Kidney (tissue), 14 donors: Measurements from ENCODE around the gene LRIT1. TPM values are rescaled to one million over a fixed set of nuclear protein-coding genes. Genes with fewer than 3 reads are reported as not detected.

Experiments
- DNase-seq, 5 donors: peaks; one replicate each; pipeline ENCODE4 v3.0.0-alpha.2; 2013 to 2020
- FAIRE-seq: peaks from 2 replicates; lab custom pipeline; 2012; peaks lifted over from hg19 to GRCh38; lab: Jason Lieb, UNC
- H3K27ac ChIP-seq, 2 donors: one replicate each; pipeline ENCODE4 v1.7.0; 2013; ENCODE audit warnings: low read depth in 2 of 2, low read length in 2 of 2, inconsistent platforms in 1 of 2
- H3K27me3 ChIP-seq: one replicate; pipeline ENCODE4 v1.7.1; 2013; ENCODE audit warnings: low read length, inconsistent platforms; ENCODE audit not compliant: control insufficient read depth, insufficient read depth
- H3K36me3 ChIP-seq, 3 donors: one replicate each; pipeline versions ENCODE4 v1.7.0 to v1.7.1; 2013; ENCODE audit warnings: low read length in 3 of 3, control low read depth in 1 of 3, inconsistent platforms in 1 of 3; ENCODE audit not compliant: insufficient read depth in 3 of 3, control insufficient read depth in 2 of 3
- H3K4me1 ChIP-seq, 3 donors: one replicate each; pipeline versions ENCODE4 v1.7.0 to v1.7.1; 2013; ENCODE audit warnings: low read length in 3 of 3, inconsistent platforms in 1 of 3, low read depth in 1 of 3; ENCODE audit not compliant: control insufficient read depth in 2 of 3, insufficient read depth in 2 of 3
- H3K4me3 ChIP-seq, 3 donors: one replicate each; pipeline versions ENCODE4 v1.7.0 to v1.8.1; 2013; ENCODE audit warnings: low read length in 3 of 3, control low read depth in 1 of 3, inconsistent platforms in 1 of 3
- H3K9ac ChIP-seq, 3 donors: one replicate each; pipeline versions ENCODE4 v1.7.0 to v1.7.1; 2013; ENCODE audit warnings: low read length in 3 of 3, control low read depth in 1 of 3, inconsistent platforms in 1 of 3
- H3K9me3 ChIP-seq, 3 donors: one replicate each; pipeline versions ENCODE4 v1.7.0 to v1.7.1; 2013; ENCODE audit warnings: low read length in 3 of 3, control low read depth in 1 of 3, inconsistent platforms in 1 of 3; ENCODE audit not compliant: control insufficient read depth in 2 of 3, insufficient read depth in 1 of 3
- intact Hi-C: fragments of 100-400 bp; cut with DNase I; formaldehyde crosslinking; loops from one replicate; pipeline ENCODE4 v1.11.1; 2022
- polyA plus RNA-seq: library from polyadenylated mRNA; stranded (reverse); fragments of 350-450 nt; fragmentation: Illumina TruSeq; extraction: RNeasy Lipid Tissue Mini Kit (QIAGEN cat#74804); gene quantifications from one replicate; pipeline ENCODE4 v1.2.3, GENCODE V29; 2014; ENCODE audit warnings: low read depth, low replicate concordance; ENCODE audit not compliant: insufficient read depth
- total RNA-seq: library from RNA; stranded (reverse); fragmentation: NEBNext Ultra II Directional; extraction: Animal tissue kit (Norgen Biotek cat#: 25700); gene quantifications from one replicate; pipeline ENCODE4 v1.2.1, GENCODE V29; 2021
- TF ChIP-seq, protein P1 (sequence below): IDR thresholded peaks from 3 replicates; pipeline ENCODE4 v1.5.1; 2012; ENCODE audit warnings: mild to moderate bottlenecking, moderate library complexity, borderline replicate concordance; ENCODE audit not compliant: insufficient read depth; ENCODE audit errors: extremely low read depth
- donor health status: control.
- donor health status: control.
- donor health status: control.
- donor health status: control.
- donor health status: control.
- donor health status: DM: yes; HTN: yes; CAD: no.
- donor health status: Normal renal cell carcinoma (clear cell type).

The LRIT1 gene
- total and polyA plus RNA-seq, 2 donors from 2014 or later: not detected

DNA sequence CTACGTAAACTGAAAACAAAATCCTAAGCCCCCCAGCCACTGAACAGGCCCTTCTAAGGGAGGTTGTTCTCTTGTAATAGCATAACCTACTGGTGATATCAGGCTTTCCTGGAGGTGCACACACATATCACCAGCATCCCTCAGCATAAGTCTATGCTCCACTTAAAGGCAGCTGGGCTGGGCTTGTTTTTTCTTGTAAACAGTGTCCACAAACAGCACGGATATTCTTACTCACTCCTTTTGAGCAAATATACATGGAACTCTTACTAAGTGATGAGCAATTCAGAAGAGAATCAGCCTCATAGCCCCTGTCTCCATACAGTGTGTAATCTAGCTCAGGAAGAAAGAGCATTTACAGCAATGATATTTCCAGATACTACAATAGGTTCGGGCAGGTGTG lies 2.4 kb downstream of the LRIT1 start:
- DNase-seq: no peak
- Histone ChIP-seq H3K9me3 (no peaks in the 10 kb centered on the region), H3K4me1 (no peaks in the 10 kb centered on the region), H3K27ac (no peak overlapping the region), H3K9ac (no peak overlapping the region), H3K36me3 (no peaks in the 10 kb centered on the region), H3K4me3 (no peak overlapping the region), H3K27me3 (no peaks in the 10 kb centered on the region)
- FAIRE-seq: no peak
- intact Hi-C loops: no loop called here
- TF ChIP-seq, protein P1, sequence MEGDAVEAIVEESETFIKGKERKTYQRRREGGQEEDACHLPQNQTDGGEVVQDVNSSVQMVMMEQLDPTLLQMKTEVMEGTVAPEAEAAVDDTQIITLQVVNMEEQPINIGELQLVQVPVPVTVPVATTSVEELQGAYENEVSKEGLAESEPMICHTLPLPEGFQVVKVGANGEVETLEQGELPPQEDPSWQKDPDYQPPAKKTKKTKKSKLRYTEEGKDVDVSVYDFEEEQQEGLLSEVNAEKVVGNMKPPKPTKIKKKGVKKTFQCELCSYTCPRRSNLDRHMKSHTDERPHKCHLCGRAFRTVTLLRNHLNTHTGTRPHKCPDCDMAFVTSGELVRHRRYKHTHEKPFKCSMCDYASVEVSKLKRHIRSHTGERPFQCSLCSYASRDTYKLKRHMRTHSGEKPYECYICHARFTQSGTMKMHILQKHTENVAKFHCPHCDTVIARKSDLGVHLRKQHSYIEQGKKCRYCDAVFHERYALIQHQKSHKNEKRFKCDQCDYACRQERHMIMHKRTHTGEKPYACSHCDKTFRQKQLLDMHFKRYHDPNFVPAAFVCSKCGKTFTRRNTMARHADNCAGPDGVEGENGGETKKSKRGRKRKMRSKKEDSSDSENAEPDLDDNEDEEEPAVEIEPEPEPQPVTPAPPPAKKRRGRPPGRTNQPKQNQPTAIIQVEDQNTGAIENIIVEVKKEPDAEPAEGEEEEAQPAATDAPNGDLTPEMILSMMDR: no peak

DNA sequence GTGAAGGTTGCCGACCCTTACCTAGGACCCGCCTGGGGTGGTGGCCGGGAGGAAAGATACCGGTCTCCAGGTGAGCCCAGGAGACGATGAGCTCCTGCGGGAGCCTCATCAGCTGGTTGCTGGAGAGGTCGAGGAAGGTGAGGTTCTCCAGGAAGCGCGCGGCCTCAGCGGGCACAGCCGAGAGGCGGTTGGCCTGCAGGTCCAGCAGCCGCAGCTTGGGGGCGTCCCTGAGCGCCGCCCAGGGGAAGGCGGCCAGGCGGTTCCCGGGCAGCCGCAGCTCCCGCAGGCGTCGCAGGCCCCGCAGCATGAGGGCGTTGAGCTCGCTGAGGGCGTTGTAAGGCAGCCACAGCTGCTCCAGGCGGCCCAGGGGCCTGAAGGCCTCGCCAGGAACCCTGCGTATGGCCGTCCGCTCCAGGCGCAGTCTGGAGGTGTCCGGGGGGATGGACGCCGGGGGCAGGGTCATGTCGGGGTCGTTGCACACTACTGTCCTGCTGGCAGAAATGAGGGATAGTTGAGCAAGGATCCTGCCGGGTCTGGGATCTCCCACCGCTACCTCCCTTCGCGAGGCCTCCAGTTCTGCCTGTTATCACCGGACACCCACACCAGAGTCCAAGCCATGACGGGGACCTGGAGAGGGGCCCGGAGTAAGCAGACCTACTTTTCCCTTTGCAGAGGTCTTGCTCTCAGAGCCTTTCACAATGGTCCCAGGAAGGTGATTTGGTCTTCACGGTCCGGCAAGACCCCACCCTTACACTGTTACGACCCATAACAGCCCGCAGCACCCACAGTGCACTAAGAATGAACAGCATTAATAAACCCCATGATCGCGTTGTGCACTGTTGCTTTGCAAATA lies 3.9 kb downstream of the LRIT1 start:
- Histone ChIP-seq H3K4me3 (no peak overlapping the region), H3K36me3 (no peaks in the 10 kb centered on the region), H3K9ac (no peak overlapping the region), H3K4me1 (no peaks in the 10 kb centered on the region), H3K27ac (no peak overlapping the region), H3K9me3 (no peaks in the 10 kb centered on the region), H3K27me3 (no peaks in the 10 kb centered on the region)
- DNase-seq (no peak), FAIRE-seq (no peak)
- TF ChIP-seq, protein P1: no peak
- intact Hi-C loops: no loop called here

DNA sequence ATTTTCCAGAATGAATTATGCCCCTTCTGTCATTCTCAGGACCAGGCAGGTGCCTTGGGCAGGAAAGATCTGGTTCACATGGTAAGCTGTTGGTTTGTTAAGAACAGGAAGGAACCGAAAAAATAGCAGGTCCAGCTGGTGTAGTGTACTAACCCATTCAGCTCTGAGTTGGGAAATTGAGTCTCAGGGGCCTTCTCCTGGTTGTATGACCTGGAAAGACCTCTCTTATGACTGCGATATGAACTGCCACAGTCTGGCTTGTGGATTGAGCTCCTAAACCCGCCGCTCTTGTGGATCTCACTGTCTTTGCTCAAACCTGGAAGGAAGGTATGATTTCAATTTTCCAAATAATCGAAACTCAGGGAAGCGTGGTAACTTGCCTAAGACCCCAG lies 4.5 kb downstream of the LRIT1 start:
- DNase-seq: no peak
- Histone ChIP-seq H3K9me3 (no peaks in the 10 kb centered on the region), H3K4me3 (no peak overlapping the region), H3K36me3 (no peaks in the 10 kb centered on the region), H3K27ac (no peak overlapping the region), H3K27me3 (no peaks in the 10 kb centered on the region), H3K9ac (no peak overlapping the region), H3K4me1 (no peaks in the 10 kb centered on the region)
- FAIRE-seq: no peak
- TF ChIP-seq, protein P1: no peak
- intact Hi-C loops: no loop called here
